ENCODE data around the gene TNFSF4. TPM values are rescaled to one million over a fixed set of nuclear protein-coding genes. Genes with fewer than 3 reads are reported as not detected.
A peak's percentile ranks its signal among the peaks of the same experiment; 100 is the strongest.

The TNFSF4 gene
- total and polyA plus RNA-seq, 2 of the 13 experiments (the other 11 are each of a cell fraction or from before 2014, with no cell fraction given), result 2.4 to 7.9 TPM

GRCh38 chr1:173255214-173255813 lies 48.2 kb upstream of the TNFSF4 start:
- TF ChIP-seq ZNF138 (CRISPR knock-in tag; IDR thresholded peaks at IDR 0.05; ENCODE audit: low read depth), result no peak
- no peak for TF ChIP-seq ZNF296 (CRISPR knock-in tag; conservative IDR thresholded peaks at IDR 0.05)
- TF ChIP-seq STAG1 (CRISPR knock-in tag; IDR thresholded peaks at IDR 0.05), result peak; percentile 27; the same call in 1 of the 2 replicates
- no peak for TF ChIP-seq ZNF350 (CRISPR knock-in tag; IDR thresholded peaks at IDR 0.05; ENCODE audit: borderline replicate concordance, low read depth)
- TF ChIP-seq TAF15 (IDR thresholded peaks at IDR 0.05; ENCODE audit: low read depth, low read length, poor library complexity, severe bottlenecking), result no peak
- peak; percentile 48 for TF ChIP-seq CTCF (CRISPR knock-in tag; IDR thresholded peaks at IDR 0.05)
- Histone ChIP-seq H3K9ac (ENCODE audit: insufficient read depth, low read depth, low read length) (no peak overlapping the region), H2AFZ (ENCODE audit: low read length) (no peak overlapping the region), H3K27ac (ENCODE audit: extremely low read length, insufficient read depth, low read length) (no peak overlapping the region), H3K9me3 (ENCODE audit: low read length) (peaks cover 3% of the 10 kb centered on the region; the same call in 1 of the 2 replicates), H3K79me2 (ENCODE audit: insufficient read depth, low read length) (no peaks in the 10 kb centered on the region), H3K4me1 (ENCODE audit: insufficient read depth, low read length) (no peaks in the 10 kb centered on the region), H3K4me2 (ENCODE audit: low read depth, low read length) (0 out of 2 replicates have a peak overlapping the region, but pooled peaks have one; percentile 2), H4K20me1 (ENCODE audit: insufficient read depth, low read length) (no peaks in the 10 kb centered on the region), H3K36me3 (replicated peaks in 1 of 2; ENCODE audit: control insufficient read depth in 1 of 2, insufficient read depth in 2 of 2, low read length in 2 of 2) (no peaks in the 10 kb centered on the region), H3K27me3 (ENCODE audit: control insufficient read depth in 1 of 2, insufficient read depth in 2 of 2, low read length in 2 of 2) (no peaks in the 10 kb centered on the region), H3K4me3 (replicated peaks in 1 of 3; ENCODE audit: insufficient read depth in 1 of 3, low read depth in 2 of 3, low read length in 3 of 3) (no peak overlapping the region)
- in situ Hi-C loops (cut with HindIII; ENCODE audit: extremely low pct_ligation_motif_present, low pct_unique_long_range_greater_than_20kb) (no loop called here), intact Hi-C loops (cut with micrococcal nuclease; ENCODE audit: unreplicated experiment) (no loop called here)
- BruUV-seq (replicated peaks), result no TSS peak
- ATAC-seq (no peak), DNase-seq (ENCODE audit: low spot score) (peak; percentile 5), FAIRE-seq (no peak)
- 10% methylated on average over 3 of the region's 3 CpGs for WGBS (ENCODE audit: low lambda C conversion rate)
- POLR2A ChIA-PET, result no interaction called here
- CTCF ChIA-PET (ENCODE audit: low intra/inter-chr PET ratio, low total read pairs), result no interaction called here

GRCh38 chr1:173253046-173253445 lies 45.9 kb upstream of the TNFSF4 start:
- H3K4me2 ChIP-seq (ENCODE audit: low read depth, low read length), result no peak overlapping the region
- H3K9ac ChIP-seq (ENCODE audit: insufficient read depth, low read depth, low read length), result no peak overlapping the region
- WGBS (ENCODE audit: low lambda C conversion rate), result 58% methylated on average over 3 of the region's 3 CpGs
- H3K79me2 ChIP-seq (ENCODE audit: insufficient read depth, low read length), result no peaks in the 10 kb centered on the region
- intact Hi-C loops (cut with micrococcal nuclease; ENCODE audit: unreplicated experiment) (no loop called here), in situ Hi-C loops (cut with HindIII; ENCODE audit: extremely low pct_ligation_motif_present, low pct_unique_long_range_greater_than_20kb) (no loop called here)
- H2AFZ ChIP-seq (ENCODE audit: low read length), result no peak overlapping the region
- no peak for FAIRE-seq
- no peak for ATAC-seq
- ChIA-PET CTCF (ENCODE audit: low intra/inter-chr PET ratio, low total read pairs) (no interaction called here), POLR2A (no interaction called here)
- no TSS peak for BruUV-seq (replicated peaks)
- no peak overlapping the region for H3K4me3 ChIP-seq (replicated peaks in 1 of 3; ENCODE audit: insufficient read depth in 1 of 3, low read depth in 2 of 3, low read length in 3 of 3)
- no peak for DNase-seq (ENCODE audit: low spot score)
- H4K20me1 ChIP-seq (ENCODE audit: insufficient read depth, low read length), result no peaks in the 10 kb centered on the region
- H3K36me3 ChIP-seq (replicated peaks in 1 of 2; ENCODE audit: control insufficient read depth in 1 of 2, insufficient read depth in 2 of 2, low read length in 2 of 2), result no peaks in the 10 kb centered on the region
- no peak overlapping the region for H3K27ac ChIP-seq (ENCODE audit: extremely low read length, insufficient read depth, low read length)
- H3K4me1 ChIP-seq (ENCODE audit: insufficient read depth, low read length), result no peaks in the 10 kb centered on the region
- H3K27me3 ChIP-seq (ENCODE audit: control insufficient read depth in 1 of 2, insufficient read depth in 2 of 2, low read length in 2 of 2), result no peaks in the 10 kb centered on the region
- H3K9me3 ChIP-seq (ENCODE audit: low read length), result no peaks in the 10 kb centered on the region
- TF ChIP-seq, protein P1, sequence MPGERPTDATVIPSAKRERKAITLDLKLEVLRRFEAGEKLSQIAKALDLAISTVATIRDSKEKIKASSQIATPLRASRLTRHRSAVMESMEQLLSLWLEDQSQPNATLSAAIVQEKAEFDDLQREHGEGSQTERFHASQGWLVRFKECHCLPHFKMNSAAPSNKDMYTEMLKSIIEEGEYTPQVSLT (CRISPR knock-in tag; IDR thresholded peaks at IDR 0.05; ENCODE audit: borderline replicate concordance, low read depth), result no peak
- no peak for TF ChIP-seq MXD3 (CRISPR knock-in tag; IDR thresholded peaks at IDR 0.05)
- TF ChIP-seq DNMT3B (CRISPR knock-in tag; conservative IDR thresholded peaks at IDR 0.05), result no peak
- TF ChIP-seq, protein P2, sequence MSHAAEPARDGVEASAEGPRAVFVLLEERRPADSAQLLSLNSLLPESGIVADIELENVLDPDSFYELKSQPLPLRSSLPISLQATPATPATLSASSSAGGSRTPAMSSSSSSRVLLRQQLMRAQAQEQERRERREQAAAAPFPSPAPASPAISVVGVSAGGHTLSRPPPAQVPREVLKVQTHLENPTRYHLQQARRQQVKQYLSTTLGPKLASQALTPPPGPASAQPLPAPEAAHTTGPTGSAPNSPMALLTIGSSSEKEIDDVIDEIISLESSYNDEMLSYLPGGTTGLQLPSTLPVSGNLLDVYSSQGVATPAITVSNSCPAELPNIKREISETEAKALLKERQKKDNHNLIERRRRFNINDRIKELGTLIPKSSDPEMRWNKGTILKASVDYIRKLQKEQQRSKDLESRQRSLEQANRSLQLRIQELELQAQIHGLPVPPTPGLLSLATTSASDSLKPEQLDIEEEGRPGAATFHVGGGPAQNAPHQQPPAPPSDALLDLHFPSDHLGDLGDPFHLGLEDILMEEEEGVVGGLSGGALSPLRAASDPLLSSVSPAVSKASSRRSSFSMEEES (CRISPR knock-in tag; IDR thresholded peaks at IDR 0.05), result no peak
- TF ChIP-seq, protein P3, sequence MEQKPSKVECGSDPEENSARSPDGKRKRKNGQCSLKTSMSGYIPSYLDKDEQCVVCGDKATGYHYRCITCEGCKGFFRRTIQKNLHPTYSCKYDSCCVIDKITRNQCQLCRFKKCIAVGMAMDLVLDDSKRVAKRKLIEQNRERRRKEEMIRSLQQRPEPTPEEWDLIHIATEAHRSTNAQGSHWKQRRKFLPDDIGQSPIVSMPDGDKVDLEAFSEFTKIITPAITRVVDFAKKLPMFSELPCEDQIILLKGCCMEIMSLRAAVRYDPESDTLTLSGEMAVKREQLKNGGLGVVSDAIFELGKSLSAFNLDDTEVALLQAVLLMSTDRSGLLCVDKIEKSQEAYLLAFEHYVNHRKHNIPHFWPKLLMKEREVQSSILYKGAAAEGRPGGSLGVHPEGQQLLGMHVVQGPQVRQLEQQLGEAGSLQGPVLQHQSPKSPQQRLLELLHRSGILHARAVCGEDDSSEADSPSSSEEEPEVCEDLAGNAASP (CRISPR knock-in tag; IDR thresholded peaks at IDR 0.05; ENCODE audit: borderline replicate concordance), result no peak

Measured in HepG2 (cell line).